ENCODE data around the gene ATP9A.
A peak's percentile ranks its signal among the peaks of the same experiment; 100 is the strongest.

ATP9A gene

DNA sequence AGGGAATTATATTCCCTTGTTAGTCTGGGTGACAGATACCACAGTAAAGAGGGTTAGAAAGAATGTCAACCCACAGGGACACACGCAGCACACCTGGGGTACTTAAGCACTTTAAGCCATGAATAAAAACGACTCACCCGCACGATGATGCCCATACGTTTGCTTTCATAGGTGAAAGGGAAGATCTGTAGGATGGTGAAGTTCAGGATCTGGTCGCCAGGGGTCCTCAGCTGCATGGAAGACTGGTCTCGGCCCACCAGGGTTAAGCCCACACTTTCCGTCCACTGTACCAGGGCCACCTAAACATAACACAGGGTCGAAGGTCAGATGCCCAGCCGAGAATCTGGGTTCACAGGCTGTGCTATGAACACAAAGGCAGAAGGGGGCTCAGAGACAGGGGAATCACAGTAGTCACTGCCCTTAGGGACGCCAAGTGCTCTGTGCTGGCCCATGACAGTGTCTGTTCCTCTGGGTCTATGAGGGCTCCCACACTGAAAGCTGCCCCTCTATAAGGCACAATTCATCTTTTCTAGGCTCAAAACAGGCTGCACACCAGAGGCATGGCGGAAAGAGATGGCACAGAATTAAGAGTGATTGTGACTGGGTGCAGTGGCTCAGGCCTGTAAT, 128.9 kb downstream of the ATP9A start:
- peak; percentile 21 to 46 for DNase-seq (ENCODE audit: low read depth in 1 of 2, low spot score in 1 of 2)
- Histone ChIP-seq H3K4me3 (replicated peaks; ENCODE audit: insufficient read depth, low read length) (no peak overlapping the region), H3K27me3 (ENCODE audit: insufficient read depth, poor library complexity, severe bottlenecking) (no peaks in the 10 kb centered on the region), H3K27ac (replicated peaks) (no peak overlapping the region)
- TF ChIP-seq, protein P1, sequence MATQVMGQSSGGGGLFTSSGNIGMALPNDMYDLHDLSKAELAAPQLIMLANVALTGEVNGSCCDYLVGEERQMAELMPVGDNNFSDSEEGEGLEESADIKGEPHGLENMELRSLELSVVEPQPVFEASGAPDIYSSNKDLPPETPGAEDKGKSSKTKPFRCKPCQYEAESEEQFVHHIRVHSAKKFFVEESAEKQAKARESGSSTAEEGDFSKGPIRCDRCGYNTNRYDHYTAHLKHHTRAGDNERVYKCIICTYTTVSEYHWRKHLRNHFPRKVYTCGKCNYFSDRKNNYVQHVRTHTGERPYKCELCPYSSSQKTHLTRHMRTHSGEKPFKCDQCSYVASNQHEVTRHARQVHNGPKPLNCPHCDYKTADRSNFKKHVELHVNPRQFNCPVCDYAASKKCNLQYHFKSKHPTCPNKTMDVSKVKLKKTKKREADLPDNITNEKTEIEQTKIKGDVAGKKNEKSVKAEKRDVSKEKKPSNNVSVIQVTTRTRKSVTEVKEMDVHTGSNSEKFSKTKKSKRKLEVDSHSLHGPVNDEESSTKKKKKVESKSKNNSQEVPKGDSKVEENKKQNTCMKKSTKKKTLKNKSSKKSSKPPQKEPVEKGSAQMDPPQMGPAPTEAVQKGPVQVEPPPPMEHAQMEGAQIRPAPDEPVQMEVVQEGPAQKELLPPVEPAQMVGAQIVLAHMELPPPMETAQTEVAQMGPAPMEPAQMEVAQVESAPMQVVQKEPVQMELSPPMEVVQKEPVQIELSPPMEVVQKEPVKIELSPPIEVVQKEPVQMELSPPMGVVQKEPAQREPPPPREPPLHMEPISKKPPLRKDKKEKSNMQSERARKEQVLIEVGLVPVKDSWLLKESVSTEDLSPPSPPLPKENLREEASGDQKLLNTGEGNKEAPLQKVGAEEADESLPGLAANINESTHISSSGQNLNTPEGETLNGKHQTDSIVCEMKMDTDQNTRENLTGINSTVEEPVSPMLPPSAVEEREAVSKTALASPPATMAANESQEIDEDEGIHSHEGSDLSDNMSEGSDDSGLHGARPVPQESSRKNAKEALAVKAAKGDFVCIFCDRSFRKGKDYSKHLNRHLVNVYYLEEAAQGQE (IDR thresholded peaks at IDR 0.05; ENCODE audit: insufficient replicate concordance, low read depth): no peak
- TF ChIP-seq, protein P2, sequence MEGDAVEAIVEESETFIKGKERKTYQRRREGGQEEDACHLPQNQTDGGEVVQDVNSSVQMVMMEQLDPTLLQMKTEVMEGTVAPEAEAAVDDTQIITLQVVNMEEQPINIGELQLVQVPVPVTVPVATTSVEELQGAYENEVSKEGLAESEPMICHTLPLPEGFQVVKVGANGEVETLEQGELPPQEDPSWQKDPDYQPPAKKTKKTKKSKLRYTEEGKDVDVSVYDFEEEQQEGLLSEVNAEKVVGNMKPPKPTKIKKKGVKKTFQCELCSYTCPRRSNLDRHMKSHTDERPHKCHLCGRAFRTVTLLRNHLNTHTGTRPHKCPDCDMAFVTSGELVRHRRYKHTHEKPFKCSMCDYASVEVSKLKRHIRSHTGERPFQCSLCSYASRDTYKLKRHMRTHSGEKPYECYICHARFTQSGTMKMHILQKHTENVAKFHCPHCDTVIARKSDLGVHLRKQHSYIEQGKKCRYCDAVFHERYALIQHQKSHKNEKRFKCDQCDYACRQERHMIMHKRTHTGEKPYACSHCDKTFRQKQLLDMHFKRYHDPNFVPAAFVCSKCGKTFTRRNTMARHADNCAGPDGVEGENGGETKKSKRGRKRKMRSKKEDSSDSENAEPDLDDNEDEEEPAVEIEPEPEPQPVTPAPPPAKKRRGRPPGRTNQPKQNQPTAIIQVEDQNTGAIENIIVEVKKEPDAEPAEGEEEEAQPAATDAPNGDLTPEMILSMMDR (IDR thresholded peaks at IDR 0.05; ENCODE audit: insufficient read depth, low read length): peak; percentile 74
- no peak for TF ChIP-seq SPI1 (IDR thresholded peaks at IDR 0.05; ENCODE audit: borderline replicate concordance, low read depth)

DNA sequence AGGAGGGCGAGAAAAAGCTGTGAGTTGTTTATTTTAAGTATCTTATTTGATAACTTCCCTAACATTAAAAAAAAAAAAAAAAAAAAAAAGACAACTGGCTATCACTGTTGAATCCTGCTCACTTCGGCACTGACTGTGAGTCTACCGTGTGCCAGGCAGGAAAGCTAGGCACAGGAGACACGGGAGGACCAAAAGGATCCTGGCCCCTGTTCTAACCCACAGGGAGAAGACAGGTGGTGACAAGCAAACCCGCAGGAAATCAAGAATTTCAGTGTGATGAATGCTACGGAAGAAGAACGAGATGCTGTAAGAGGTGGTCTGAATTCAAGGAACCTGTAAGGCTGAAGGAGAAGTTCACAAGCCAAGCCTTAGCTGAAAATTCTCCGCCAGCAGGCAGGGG, 130.9 kb downstream of the ATP9A start:
- TF ChIP-seq POLR2AphosphoS5 (IDR thresholded peaks at IDR 0.05; ENCODE audit: low read depth) (no peak), GABPA (IDR thresholded peaks at IDR 0.05; ENCODE audit: low read depth) (no peak), SPI1 (IDR thresholded peaks at IDR 0.05; ENCODE audit: borderline replicate concordance, low read depth) (no peak)
- TF ChIP-seq, protein P2 (IDR thresholded peaks at IDR 0.05; ENCODE audit: insufficient read depth, low read length): no peak
- TF ChIP-seq, protein P1 (IDR thresholded peaks at IDR 0.05; ENCODE audit: insufficient replicate concordance, low read depth): no peak
- Histone ChIP-seq H3K27ac (replicated peaks) (no peak overlapping the region), H3K4me3 (replicated peaks; ENCODE audit: insufficient read depth, low read length) (no peak overlapping the region), H3K27me3 (ENCODE audit: insufficient read depth, poor library complexity, severe bottlenecking) (no peaks in the 10 kb centered on the region)
- DNase-seq (ENCODE audit: low read depth in 1 of 2, low spot score in 1 of 2): no peak

DNA sequence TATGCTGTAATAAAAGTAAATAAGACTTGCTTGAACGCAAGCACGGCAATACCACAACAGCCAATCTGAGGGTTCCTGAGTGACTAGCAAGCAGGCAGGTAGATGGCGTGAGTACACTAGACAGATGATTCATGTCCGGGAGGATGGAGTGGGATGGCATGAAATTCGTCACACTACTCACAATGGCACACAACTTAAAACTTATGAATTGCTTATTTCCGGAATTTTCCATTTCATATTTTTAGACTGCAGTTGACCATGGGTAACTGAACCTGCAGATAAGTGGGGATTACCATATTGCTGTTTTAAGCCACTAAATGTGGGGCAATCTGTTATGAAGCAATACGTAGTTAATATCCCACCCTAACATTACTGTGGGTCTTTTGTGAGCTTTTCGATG, 132.1 kb downstream of the ATP9A start:
- no peak for DNase-seq (ENCODE audit: low read depth in 1 of 2, low spot score in 1 of 2)
- no peak overlapping the region for H3K27ac ChIP-seq (replicated peaks)

More for the DNA sequence above, 132.1 kb downstream of the ATP9A start:
- TF ChIP-seq SPI1 (IDR thresholded peaks at IDR 0.05; ENCODE audit: borderline replicate concordance, low read depth) (no peak), POLR2AphosphoS5 (IDR thresholded peaks at IDR 0.05; ENCODE audit: low read depth) (no peak), GABPA (IDR thresholded peaks at IDR 0.05; ENCODE audit: low read depth) (no peak)
- TF ChIP-seq, protein P1 (IDR thresholded peaks at IDR 0.05; ENCODE audit: insufficient replicate concordance, low read depth): no peak
- TF ChIP-seq, protein P2 (IDR thresholded peaks at IDR 0.05; ENCODE audit: insufficient read depth, low read length): no peak
- Histone ChIP-seq H3K27me3 (ENCODE audit: insufficient read depth, poor library complexity, severe bottlenecking) (no peaks in the 10 kb centered on the region), H3K4me3 (replicated peaks; ENCODE audit: insufficient read depth, low read length) (no peak overlapping the region)

Measured in HL-60 (cell line).